ENCODE results near the gene GSTM5.

- TF ChIP-seq, protein P1, sequence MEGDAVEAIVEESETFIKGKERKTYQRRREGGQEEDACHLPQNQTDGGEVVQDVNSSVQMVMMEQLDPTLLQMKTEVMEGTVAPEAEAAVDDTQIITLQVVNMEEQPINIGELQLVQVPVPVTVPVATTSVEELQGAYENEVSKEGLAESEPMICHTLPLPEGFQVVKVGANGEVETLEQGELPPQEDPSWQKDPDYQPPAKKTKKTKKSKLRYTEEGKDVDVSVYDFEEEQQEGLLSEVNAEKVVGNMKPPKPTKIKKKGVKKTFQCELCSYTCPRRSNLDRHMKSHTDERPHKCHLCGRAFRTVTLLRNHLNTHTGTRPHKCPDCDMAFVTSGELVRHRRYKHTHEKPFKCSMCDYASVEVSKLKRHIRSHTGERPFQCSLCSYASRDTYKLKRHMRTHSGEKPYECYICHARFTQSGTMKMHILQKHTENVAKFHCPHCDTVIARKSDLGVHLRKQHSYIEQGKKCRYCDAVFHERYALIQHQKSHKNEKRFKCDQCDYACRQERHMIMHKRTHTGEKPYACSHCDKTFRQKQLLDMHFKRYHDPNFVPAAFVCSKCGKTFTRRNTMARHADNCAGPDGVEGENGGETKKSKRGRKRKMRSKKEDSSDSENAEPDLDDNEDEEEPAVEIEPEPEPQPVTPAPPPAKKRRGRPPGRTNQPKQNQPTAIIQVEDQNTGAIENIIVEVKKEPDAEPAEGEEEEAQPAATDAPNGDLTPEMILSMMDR (IDR thresholded peaks at IDR 0.05) = no peak
- no peak for TF ChIP-seq POLR2A (IDR thresholded peaks at IDR 0.05)
These were observed 9.0 kb downstream of the GSTM5 start for GRCh38 chr1:109721042-109721441.

Measured in testis (tissue), 2 donors.